Psoas muscle (tissue), 8 donors: Measurements from ENCODE around the gene DNAAF5. TPM values are rescaled to one million over a fixed set of nuclear protein-coding genes. Genes with fewer than 3 reads are reported as not detected.
"Not testable (repeated sequence)": the region's sequence is repeated elsewhere in the genome, so short reads cannot be mapped to it uniquely, and the experiment has no call there.

Experiments used
- ATAC-seq, 4 donors: fragments of 200-7000 bp; cut with Tn5 transposase; one replicate each; pipeline ENCODE4 v1.9.1; 2020; ENCODE audit warnings: moderate library complexity in 3 of 4, mild to moderate bottlenecking in 2 of 4
- DNase-seq, 2 donors: peaks; one replicate each; pipeline ENCODE4 v3.0.0-alpha.2; 2020
- H3K27ac ChIP-seq: fragments of 200-600 bp; one replicate; pipeline ENCODE4 v1.8.0; 2022
- H3K27me3 ChIP-seq, 3 donors: fragments of 200-600 bp in 1 of 3; one replicate each; pipeline versions ENCODE4 v1.6.1 to v1.8.0; 2013 to 2022; ENCODE audit warnings: low read length in 2 of 3, mild to moderate bottlenecking in 2 of 3, moderate library complexity in 1 of 3; ENCODE audit not compliant: insufficient read depth in 3 of 3
- H3K36me3 ChIP-seq, 2 donors: fragments of 200-600 bp in 1 of 2; one replicate each; pipeline versions ENCODE4 v1.6.1 to v1.8.0; 2013 to 2022; ENCODE audit warnings: low read depth in 1 of 2, mild to moderate bottlenecking in 1 of 2, moderate library complexity in 1 of 2; ENCODE audit not compliant: insufficient read depth in 1 of 2
- H3K4me1 ChIP-seq: fragments of 200-600 bp; one replicate; pipeline ENCODE4 v1.8.0; 2022
- H3K4me3 ChIP-seq: fragments of 200-600 bp; one replicate; pipeline ENCODE4 v1.8.0; 2022; ENCODE audit warnings: mild to moderate bottlenecking
- H3K9me3 ChIP-seq: fragments of 200-600 bp; one replicate; pipeline ENCODE4 v1.8.0; 2022
- CTCF ChIP-seq: fragments of 200-600 bp; IDR thresholded peaks from one replicate; pipeline ENCODE4 v1.8.0; 2022; ENCODE audit warnings: antibody characterized with exemption
- WGBS, 3 donors: extraction: QIAGEN DNeasy Blood & Tissue Kit; methylation state at CpG; one replicate each; pipeline versions ENCODE4 v1.1.6 to v1.1.7; 2013; 5-methylcytosine and 5-hydroxymethylcytosine counted together
- intact Hi-C, 2 donors: fragments of 100-400 bp; cut with DNase I; formaldehyde crosslinking; loops; one replicate each; pipeline versions ENCODE4 v1.11.0 to v1.14.2; 2022
- polyA plus RNA-seq, 3 donors: library from polyadenylated mRNA; stranded (reverse); fragments of 200-250 nt; gene quantifications; one replicate each; pipeline ENCODE4 v1.2.3, GENCODE V29; 2013
- total RNA-seq, 4 donors: library from RNA; stranded (reverse); fragmentation: NEBNext Ultra II Directional in 2 of 4; extraction: Animal tissue kit (Norgen Biotek cat#: 25700) in 2 of 4; gene quantifications; one replicate each; pipeline versions ENCODE4 v1.2.1 to v1.2.4, GENCODE V29; 2021 to 2023
- donor health status: healthy with polysubstance abuse.
- donor health status: DM: no; HTN: no; CAD: no; lungs with moderate emphysema.
- donor health status: Bipolar disorder and iron deficiency.
- donor health status: healthy.
- donor health status: DM: yes; HTN: yes; CAD: no.
- donor health status: DM: no; HTN: no; CAD: no.
- donor health status: DM: no; HTN: no; CAD: no.
- donor health status: DM: yes; HTN: yes; CAD: no.

DNAAF5 gene
- total and polyA plus RNA-seq, 7 donors = 9.3 to 26.7 (median 17.8) TPM

- TF ChIP-seq CTCF = no peak
- Histone ChIP-seq H3K27me3 (no peaks in the 10 kb centered on the region), H3K36me3 (no peaks in the 10 kb centered on the region), H3K9me3 (no peaks in the 10 kb centered on the region), H3K27ac (peak overlapping the region; percentile 62), H3K4me1 (peaks cover 11% of the 10 kb centered on the region), H3K4me3 (peak overlapping the region; percentile 29)
- DNase-seq (peak; percentile 58 to 73), ATAC-seq (peak; percentile 33 to 65 (median 50))
- intact Hi-C loops = no loop called here
- 18 to 22% (median 19%) methylated on average over 18 to 19 of the region's 19 CpGs for WGBS, 3 donors
These were observed 75.5 kb downstream of the DNAAF5 start for GRCh38 chr7:801940-802381.

GRCh38 chr7:802500-803242 is 76.2 kb downstream of the DNAAF5 start:
- TF ChIP-seq CTCF = no peak
- DNase-seq (no peak), ATAC-seq (no peak)
- Histone ChIP-seq H3K27ac (peak overlapping the region; percentile 62), H3K9me3 (no peaks in the 10 kb centered on the region), H3K4me3 (peak overlapping the region; percentile 29), H3K27me3 (no peaks in the 10 kb centered on the region), H3K36me3 (no peaks in the 10 kb centered on the region), H3K4me1 (peaks cover 7% of the 10 kb centered on the region)
- intact Hi-C loops = no loop called here
- 73 to 79% (median 75%) methylated on average over 18 of the region's 18 CpGs for WGBS, 3 donors

GRCh38 chr7:803243-803635 is 76.7 kb downstream of the DNAAF5 start:
- TF ChIP-seq CTCF = no peak
- DNase-seq (no peak), ATAC-seq (no peak)
- Histone ChIP-seq H3K36me3 (no peaks in the 10 kb centered on the region), H3K9me3 (no peaks in the 10 kb centered on the region), H3K27me3 (no peaks in the 10 kb centered on the region), H3K4me3 (no peak overlapping the region), H3K27ac (no peak overlapping the region), H3K4me1 (peaks cover 7% of the 10 kb centered on the region)
- intact Hi-C loops = no loop called here
- 63 to 79% (median 77%) methylated on average over 10 of the region's 10 CpGs for WGBS, 3 donors

- intact Hi-C loops, DNase-seq, H3K4me3 ChIP-seq, H3K4me1 ChIP-seq, ATAC-seq, H3K27me3 ChIP-seq, H3K36me3 ChIP-seq, H3K27ac ChIP-seq, H3K9me3 ChIP-seq: not testable (repeated sequence)
- 68 to 99% (median 92%) methylated on average over 3 to 4 of the region's 4 CpGs for WGBS, 3 donors
These were observed 77.3 kb downstream of the DNAAF5 start for GRCh38 chr7:803796-804195.

GRCh38 chr7:805261-805660 is 78.8 kb downstream of the DNAAF5 start:
- Histone ChIP-seq H3K27ac (peak overlapping the region; percentile 27), H3K36me3 (no peaks in the 10 kb centered on the region), H3K4me3 (no peak overlapping the region), H3K27me3 (no peaks in the 10 kb centered on the region), H3K9me3 (no peaks in the 10 kb centered on the region), H3K4me1 (peaks cover 7% of the 10 kb centered on the region)
- ATAC-seq (no peak), DNase-seq (no peak)
- intact Hi-C loops = no loop called here
- no peak for TF ChIP-seq CTCF
- WGBS, 3 donors = 50 to 65% (median 55%) methylated on average over 18 of the region's 18 CpGs
